Nephron (organoid): ENCODE measurements around the gene STK4.
A peak's percentile ranks its signal among the peaks of the same experiment; 100 is the strongest.

Experiments
- H3K27ac Mint-ChIP-seq, 3 experiments: 2 replicates each; pipeline ENCODE4 v1.8.0; 2020; ENCODE audit warnings: mixed read lengths in 3 of 3, mild to moderate bottlenecking in 2 of 3, moderate library complexity in 1 of 3
- H3K27me3 Mint-ChIP-seq: 2 replicates; pipeline ENCODE4 v1.8.0; 2021; ENCODE audit warnings: low read depth, mild to moderate bottlenecking, moderate library complexity, mixed read lengths
- H3K36me3 Mint-ChIP-seq: 2 replicates; pipeline ENCODE4 v1.8.0; 2020; ENCODE audit warnings: low read depth, mixed read lengths
- H3K4me1 Mint-ChIP-seq: 2 replicates; pipeline ENCODE4 v1.8.0; 2020; ENCODE audit warnings: mixed read lengths
- H3K4me3 Mint-ChIP-seq, 3 experiments: 2 replicates each; pipeline ENCODE4 v1.8.0; 2020; ENCODE audit warnings: mild to moderate bottlenecking in 3 of 3, mixed read lengths in 3 of 3, moderate library complexity in 2 of 3
- H3K9me3 Mint-ChIP-seq: 2 replicates; pipeline ENCODE4 v1.8.0; 2020; ENCODE audit warnings: mixed read lengths
- CTCF ChIP-seq, 3 experiments: fragments of 200-600 bp; sonication (generic); IDR thresholded peaks; one replicate each; pipeline ENCODE4 v1.5.0; 2021; ENCODE audit warnings: antibody characterized with exemption in 3 of 3; ENCODE audit not compliant: unreplicated experiment in 3 of 3

Gene STK4

GRCh38 chr20:45118028-45118427 lies 151.7 kb downstream of the STK4 start:
- Mint-ChIP-seq H3K27ac (no peak overlapping the region), H3K27me3 (peaks cover 35% of the 10 kb centered on the region), H3K36me3 (no peaks in the 10 kb centered on the region), H3K9me3 (peaks cover 2% of the 10 kb centered on the region), H3K4me1 (no peaks in the 10 kb centered on the region), H3K4me3 (no peak overlapping the region)
- TF ChIP-seq CTCF (IDR thresholded peaks at IDR 0.05; ENCODE audit: unreplicated experiment in 3 of 3) = no peak

- H3K4me1 Mint-ChIP-seq = no peaks in the 10 kb centered on the region
- peaks cover 2% of the 10 kb centered on the region for H3K9me3 Mint-ChIP-seq
- H3K36me3 Mint-ChIP-seq = no peaks in the 10 kb centered on the region
- no peak for TF ChIP-seq CTCF (IDR thresholded peaks at IDR 0.05; ENCODE audit: unreplicated experiment in 3 of 3)
- no peak overlapping the region for H3K4me3 Mint-ChIP-seq
- H3K27me3 Mint-ChIP-seq = peaks cover 42% of the 10 kb centered on the region
- H3K27ac Mint-ChIP-seq = no peak overlapping the region
Observed at GRCh38 chr20:45119556-45120266, 153.4 kb downstream of the STK4 start.

GRCh38 chr20:45121388-45121787 lies 155.1 kb downstream of the STK4 start:
- Mint-ChIP-seq H3K27ac (no peak overlapping the region), H3K27me3 (peaks cover 44% of the 10 kb centered on the region), H3K4me1 (no peaks in the 10 kb centered on the region), H3K36me3 (no peaks in the 10 kb centered on the region), H3K9me3 (peaks cover 2% of the 10 kb centered on the region), H3K4me3 (no peak overlapping the region)
- TF ChIP-seq CTCF (IDR thresholded peaks at IDR 0.05; ENCODE audit: unreplicated experiment in 3 of 3) = no peak

GRCh38 chr20:45124365-45124764 lies 158.1 kb downstream of the STK4 start, which contains the start of gene WFDC12:
Gene WFDC12 (minus strand): TSS chr20:45124465. CDS start chr20:45124447, 18 bp downstream.
- TF ChIP-seq CTCF (IDR thresholded peaks at IDR 0.05; ENCODE audit: unreplicated experiment in 3 of 3) = no peak
- Mint-ChIP-seq H3K4me1 (no peaks in the 10 kb centered on the region), H3K27me3 (peaks cover 45% of the 10 kb centered on the region), H3K36me3 (no peaks in the 10 kb centered on the region), H3K4me3 (no peak within 1 kb of the TSS), H3K9me3 (peaks cover 2% of the 10 kb centered on the region), H3K27ac (no peak within 1 kb of the TSS)

- H3K4me3 Mint-ChIP-seq = no peak overlapping the region
- H3K27ac Mint-ChIP-seq = peak overlapping the region in 1 of 3 experiments; percentile 47
- H3K27me3 Mint-ChIP-seq = peaks cover 54% of the 10 kb centered on the region
- H3K9me3 Mint-ChIP-seq = no peaks in the 10 kb centered on the region
- no peaks in the 10 kb centered on the region for H3K4me1 Mint-ChIP-seq
- no peaks in the 10 kb centered on the region for H3K36me3 Mint-ChIP-seq
- no peak for TF ChIP-seq CTCF (IDR thresholded peaks at IDR 0.05; ENCODE audit: unreplicated experiment in 3 of 3)
Observed at GRCh38 chr20:45128099-45128498, 161.8 kb downstream of the STK4 start.
